HG03066 (cell line): ENCODE measurements around the gene MIPEP.
"Not testable (repeated sequence)": the region's sequence is repeated elsewhere in the genome, so short reads cannot be mapped to it uniquely, and the experiment has no call there.

ENCODE experiments used
- ATAC-seq: cut with Tn5 transposase; IDR thresholded peaks from one replicate; pipeline ENCODE4 v1.9.1; 2021; ENCODE audit warnings: low read depth; ENCODE audit not compliant: unreplicated experiment

MIPEP gene

GRCh38 chr13:23889615-23890607, 711 bp upstream of the MIPEP start:
- peak; percentile 25 for ATAC-seq

GRCh38 chr13:23884361-23884760, 4.8 kb downstream of the MIPEP start:
- not testable (repeated sequence) for ATAC-seq

GRCh38 chr13:23883255-23883654, 5.9 kb downstream of the MIPEP start:
- ATAC-seq = no peak

- not testable (repeated sequence) for ATAC-seq
Observed at GRCh38 chr13:23881402-23881800, 7.8 kb downstream of the MIPEP start.

- ATAC-seq = not testable (repeated sequence)
Observed at GRCh38 chr13:23880493-23881401, 8.5 kb downstream of the MIPEP start.

GRCh38 chr13:23877286-23877685, 11.9 kb downstream of the MIPEP start:
- ATAC-seq = no peak

GRCh38 chr13:23876265-23876664, 12.9 kb downstream of the MIPEP start:
- ATAC-seq = no peak

GRCh38 chr13:23871616-23872220, 17.5 kb downstream of the MIPEP start:
- no peak for ATAC-seq

GRCh38 chr13:23870356-23871140, 18.7 kb downstream of the MIPEP start:
- ATAC-seq = no peak

- ATAC-seq = no peak
Observed at GRCh38 chr13:23868521-23868920, 20.7 kb downstream of the MIPEP start.

GRCh38 chr13:23867027-23867491, 22.1 kb downstream of the MIPEP start:
- ATAC-seq = no peak

- no peak for ATAC-seq
Observed at GRCh38 chr13:23866420-23867026, 22.7 kb downstream of the MIPEP start.

GRCh38 chr13:23865906-23866305, 23.3 kb downstream of the MIPEP start:
- ATAC-seq = no peak

GRCh38 chr13:23865026-23865425, 24.2 kb downstream of the MIPEP start:
- no peak for ATAC-seq

GRCh38 chr13:23861310-23861709, 27.9 kb downstream of the MIPEP start:
- ATAC-seq = no peak

GRCh38 chr13:23859904-23860303, 29.3 kb downstream of the MIPEP start:
- no peak for ATAC-seq

GRCh38 chr13:23859455-23859854, 29.7 kb downstream of the MIPEP start:
- no peak for ATAC-seq

GRCh38 chr13:23858546-23858945, 30.7 kb downstream of the MIPEP start:
- no peak for ATAC-seq

GRCh38 chr13:23856008-23856750, 33.0 kb downstream of the MIPEP start:
- ATAC-seq = no peak
